HG03575 (cell line): Measurements from ENCODE around the gene KIF3C.
"Not testable (repeated sequence)": the region's sequence is repeated elsewhere in the genome, so short reads cannot be mapped to it uniquely, and the experiment has no call there.

Experiments
- ATAC-seq: cut with Tn5 transposase; IDR thresholded peaks from one replicate; pipeline ENCODE4 v1.9.1; 2021; ENCODE audit not compliant: unreplicated experiment, insufficient number of reproducible peaks, low FRiP score; ENCODE audit errors: extremely low read depth

The KIF3C gene

DNA sequence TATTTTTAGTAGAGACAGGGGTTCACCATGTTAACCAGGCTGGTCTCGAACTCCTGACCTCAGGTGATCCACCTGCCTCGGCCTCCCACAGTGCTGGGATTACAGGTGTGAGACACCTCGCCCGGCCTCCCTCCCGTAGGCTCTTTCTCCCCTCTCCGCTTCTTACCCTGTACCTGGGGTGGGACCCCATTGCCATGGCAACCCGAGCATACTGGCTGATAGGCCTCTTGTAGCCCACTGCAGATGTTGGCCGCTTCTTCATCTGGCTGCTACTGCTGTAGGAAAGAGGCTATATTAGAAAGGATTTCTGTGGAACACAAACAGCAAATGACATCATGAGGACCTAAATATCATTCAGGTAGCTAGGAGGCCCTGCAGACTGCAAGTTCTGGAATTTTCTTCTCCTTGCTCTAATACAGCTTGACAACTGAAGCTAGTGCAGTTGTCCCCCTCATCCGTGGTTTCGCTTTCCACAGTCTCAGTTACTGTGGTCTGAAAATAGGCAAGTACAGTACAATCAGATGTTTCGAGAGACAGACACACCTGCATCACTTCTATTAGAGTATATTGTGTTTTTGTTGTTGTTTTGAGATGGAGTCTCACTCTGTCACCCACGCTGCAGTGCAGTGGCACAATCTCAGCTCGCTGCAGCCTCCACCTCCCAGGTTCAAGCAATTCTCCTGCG, 52.4 kb downstream of the KIF3C start:
- ATAC-seq = no peak

DNA sequence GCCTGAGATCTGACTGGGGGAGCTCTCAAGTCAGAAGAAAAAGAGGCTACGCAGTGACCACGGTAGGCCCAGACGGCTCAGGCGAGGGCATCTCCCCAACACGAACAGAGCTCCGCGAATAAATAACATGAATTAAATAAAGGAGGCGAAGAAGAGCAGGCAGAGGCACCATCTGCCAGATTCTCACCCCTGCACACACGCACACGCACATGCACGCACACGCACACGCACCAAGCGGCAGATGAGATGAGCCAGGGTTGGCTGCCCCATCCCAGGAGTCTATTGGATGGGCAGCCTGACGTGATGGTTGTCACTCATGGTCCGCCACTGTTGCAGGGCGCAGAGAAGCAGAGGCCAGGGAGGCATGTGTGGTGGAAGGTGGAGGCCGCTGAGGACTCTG, 53.6 kb downstream of the KIF3C start:
- no peak for ATAC-seq

DNA sequence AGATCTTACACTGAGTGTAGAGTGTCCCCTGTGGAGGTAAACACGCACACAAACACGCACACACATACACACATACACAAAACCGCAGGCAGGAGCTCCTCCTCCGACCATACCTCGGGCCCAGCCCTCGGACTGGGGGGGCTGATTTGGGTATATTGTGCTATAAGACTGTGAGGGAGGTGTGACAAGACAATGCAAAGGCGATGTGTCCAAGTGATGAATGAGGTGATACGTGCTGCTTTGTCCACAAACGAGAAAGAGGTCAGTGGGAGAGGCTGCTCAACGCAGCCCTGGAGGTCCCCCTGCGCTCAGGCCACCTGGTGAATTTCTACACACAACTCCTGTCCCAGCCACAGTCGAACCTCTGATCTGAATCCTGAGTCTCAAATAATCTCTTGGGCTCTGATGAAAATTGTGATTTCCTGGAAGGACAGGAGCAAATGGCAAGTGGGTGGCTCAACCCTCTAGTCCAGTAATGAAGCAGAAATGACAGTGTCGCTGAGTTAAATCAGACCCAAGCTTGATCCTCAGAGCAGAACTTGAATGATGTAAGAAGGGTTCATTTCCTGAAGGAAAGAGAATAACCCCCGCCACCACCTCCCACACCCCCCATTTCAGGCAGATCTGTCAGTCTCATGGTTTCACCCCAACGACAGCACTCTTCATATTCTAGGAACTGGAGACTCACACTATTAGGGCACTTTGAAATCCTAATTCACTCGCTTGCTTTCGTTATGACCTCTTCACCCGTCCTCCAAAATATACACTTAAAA, 55.1 kb downstream of the KIF3C start:
- ATAC-seq = no peak

DNA sequence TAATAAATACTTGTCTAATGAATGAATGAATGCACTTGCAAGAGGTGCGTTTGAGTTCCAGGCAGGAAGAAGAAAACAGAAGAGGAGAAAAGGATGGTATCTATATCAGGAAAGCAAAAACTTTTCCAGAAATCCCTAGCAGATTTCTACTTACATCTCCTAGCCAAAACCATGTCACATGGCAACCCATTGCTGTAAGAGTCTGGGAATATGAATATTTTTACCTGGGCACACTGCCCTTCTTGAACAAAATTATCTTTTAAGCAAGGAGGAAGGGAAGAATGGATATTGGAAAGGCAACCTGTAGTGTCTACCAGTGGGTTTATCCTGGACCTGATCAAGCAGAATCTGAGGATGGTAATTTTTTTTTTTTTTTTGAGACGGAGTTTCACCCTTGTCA, 59.8 kb downstream of the KIF3C start:
- no peak for ATAC-seq

DNA sequence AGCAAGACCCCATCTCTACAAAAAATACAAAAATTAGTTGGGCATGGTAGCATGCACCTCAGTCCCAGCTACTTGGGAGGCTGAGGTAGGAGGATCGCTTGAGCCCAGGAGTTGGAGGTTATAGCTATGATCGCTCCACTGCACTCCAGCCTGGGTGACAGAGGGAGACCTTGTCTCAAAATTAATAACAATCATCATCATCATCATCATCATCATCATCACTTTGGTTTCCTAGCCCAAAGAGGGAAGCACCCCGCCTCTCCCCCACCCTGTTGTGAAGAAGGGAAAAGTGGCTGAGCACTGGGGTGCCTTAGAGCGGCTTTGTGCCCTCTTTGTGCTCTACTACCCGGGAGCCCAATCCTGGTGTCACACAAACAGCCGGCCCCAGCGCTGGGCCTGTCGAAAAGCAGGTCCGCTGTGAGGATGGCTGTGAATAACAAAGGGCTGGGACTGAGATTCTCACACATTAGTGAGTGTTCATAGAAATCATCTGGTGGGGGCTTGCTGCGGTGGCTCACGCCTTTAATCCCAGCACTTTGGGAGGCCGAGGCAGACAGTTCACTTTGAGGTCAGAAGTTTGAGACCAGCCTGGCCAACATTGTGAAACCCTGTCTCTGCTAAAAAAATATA, 61.4 kb downstream of the KIF3C start:
- no peak for ATAC-seq

DNA sequence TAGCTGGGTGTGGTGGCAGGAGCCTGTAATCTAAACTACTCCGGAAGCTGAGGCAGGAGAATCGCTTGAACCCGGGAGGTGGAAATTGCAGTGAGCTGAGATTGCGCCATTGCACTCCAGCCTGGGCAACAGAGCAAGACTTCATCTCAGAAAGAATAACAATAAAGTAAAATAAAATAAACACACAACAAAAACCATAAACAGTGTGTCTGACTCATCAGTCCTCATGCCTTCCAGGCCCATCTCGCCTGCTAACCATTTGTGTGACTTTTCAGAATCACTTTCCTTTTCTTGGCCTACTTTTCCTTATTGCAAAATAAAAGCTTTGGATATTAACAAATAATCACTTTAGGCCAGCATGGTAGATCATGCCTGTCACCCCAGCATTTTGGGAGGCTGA, 62.0 kb downstream of the KIF3C start:
- no peak for ATAC-seq

DNA sequence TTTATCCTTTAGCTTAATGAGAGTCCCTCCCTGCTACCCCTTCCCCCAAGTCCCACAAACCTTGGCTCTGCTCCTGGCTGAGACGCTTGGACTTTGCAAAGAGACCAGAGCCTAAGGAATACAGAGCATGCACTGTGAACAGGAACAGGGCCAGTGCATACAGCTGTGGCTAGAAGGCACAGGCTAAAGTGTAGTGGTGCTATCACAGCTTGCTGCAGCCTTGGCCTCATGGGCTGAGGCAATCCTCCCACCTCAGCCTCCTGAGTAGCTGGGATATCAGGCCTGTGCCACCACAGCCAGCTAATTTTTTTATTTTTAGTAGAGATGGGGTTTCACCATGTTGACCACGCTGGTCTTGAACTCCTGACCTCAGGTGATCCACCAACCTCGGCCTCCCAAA, 64.5 kb downstream of the KIF3C start:
- no peak for ATAC-seq

DNA sequence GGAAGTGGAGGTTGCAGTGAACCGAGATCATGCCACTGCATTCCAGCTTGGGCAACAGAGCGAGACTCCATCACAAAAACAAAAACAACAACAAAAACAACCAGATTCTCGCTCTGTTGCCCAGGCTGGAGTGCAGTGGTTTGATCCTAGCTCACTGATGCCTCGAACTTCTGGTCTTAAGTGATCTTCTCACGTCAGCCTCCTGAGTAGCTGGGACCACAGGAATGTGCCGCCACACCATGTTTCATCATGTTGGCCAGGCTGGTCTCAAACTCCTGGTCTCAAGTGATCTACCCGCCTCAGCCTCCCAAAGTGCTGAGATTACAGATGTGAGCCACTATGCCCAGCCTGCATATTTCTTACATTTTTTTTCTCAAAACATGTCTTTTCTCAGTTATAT, 64.9 kb downstream of the KIF3C start:
- not testable (repeated sequence) for ATAC-seq

DNA sequence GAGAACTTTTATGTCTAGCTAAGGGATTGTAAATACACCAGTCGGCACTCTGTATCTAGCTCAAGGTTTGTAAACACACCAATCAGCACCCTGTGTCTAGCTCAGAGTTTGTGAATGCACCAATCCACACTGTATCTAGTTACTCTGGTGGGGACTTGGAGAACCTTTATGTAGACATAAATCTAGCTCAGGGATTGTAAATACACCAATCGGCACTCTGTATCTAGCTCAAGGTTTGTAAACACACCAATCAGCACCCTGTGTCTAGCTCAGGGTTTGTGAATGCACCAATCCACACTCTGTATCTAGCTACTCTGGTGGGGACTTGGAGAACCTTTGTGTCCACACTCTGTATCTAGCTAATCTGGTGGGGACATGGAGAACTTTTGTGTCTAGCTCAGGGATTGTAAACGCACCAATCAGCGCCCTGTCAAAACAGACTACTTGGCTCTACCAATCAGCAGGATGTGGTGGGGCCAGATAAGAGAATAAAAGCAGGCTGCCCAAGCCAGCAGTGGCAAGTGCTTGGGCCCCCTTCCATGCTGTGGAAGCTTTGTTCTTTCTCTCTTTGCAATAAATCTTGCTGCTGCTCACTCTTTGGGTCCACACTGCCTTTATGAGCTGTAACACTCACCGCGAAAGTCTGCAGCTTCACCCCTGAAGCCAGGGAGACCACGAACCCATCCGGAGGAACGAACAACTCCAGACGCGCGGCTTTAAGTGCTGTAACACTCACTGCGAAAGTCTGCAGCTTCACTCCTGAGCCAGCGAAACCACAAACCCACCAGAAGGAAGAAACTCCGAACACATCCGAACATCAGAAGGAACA, 66.1 kb downstream of the KIF3C start:
- ATAC-seq = not testable (repeated sequence)

DNA sequence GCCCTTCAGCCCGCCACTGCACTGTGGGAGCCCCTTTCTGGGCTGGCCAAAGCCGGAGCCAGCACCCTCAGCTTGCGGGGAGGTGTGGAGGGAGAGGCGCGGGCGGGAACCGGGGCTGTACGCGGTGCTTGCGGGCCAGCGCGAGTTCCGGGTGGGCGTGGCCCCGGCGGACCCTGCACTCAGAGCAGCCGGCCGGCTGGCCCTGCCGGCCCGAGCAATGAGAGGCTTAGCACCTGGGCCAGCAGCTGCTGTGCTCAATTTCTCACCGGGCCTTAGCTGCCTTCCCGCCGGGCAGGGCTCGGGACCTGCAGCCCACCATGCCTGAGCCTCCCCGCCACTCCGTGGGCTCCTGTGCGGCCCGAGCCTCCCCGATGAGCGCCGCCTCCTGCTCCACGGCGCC, 66.9 kb downstream of the KIF3C start:
- ATAC-seq = not testable (repeated sequence)

DNA sequence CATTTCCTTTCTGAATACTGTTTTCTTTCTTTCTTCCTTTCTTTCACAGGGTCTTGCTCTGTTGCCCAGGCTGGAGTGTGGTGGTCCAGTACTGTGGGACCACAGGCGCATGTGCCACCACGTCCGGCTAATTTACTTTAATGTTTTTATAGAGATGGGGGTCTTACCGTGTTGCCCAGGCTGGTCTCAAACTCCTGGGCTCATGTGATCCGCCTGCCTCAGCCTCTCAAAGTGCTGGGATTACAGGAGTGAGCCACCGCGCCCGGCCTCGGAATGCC, 68.7 kb downstream of the KIF3C start:
- not testable (repeated sequence) for ATAC-seq

DNA sequence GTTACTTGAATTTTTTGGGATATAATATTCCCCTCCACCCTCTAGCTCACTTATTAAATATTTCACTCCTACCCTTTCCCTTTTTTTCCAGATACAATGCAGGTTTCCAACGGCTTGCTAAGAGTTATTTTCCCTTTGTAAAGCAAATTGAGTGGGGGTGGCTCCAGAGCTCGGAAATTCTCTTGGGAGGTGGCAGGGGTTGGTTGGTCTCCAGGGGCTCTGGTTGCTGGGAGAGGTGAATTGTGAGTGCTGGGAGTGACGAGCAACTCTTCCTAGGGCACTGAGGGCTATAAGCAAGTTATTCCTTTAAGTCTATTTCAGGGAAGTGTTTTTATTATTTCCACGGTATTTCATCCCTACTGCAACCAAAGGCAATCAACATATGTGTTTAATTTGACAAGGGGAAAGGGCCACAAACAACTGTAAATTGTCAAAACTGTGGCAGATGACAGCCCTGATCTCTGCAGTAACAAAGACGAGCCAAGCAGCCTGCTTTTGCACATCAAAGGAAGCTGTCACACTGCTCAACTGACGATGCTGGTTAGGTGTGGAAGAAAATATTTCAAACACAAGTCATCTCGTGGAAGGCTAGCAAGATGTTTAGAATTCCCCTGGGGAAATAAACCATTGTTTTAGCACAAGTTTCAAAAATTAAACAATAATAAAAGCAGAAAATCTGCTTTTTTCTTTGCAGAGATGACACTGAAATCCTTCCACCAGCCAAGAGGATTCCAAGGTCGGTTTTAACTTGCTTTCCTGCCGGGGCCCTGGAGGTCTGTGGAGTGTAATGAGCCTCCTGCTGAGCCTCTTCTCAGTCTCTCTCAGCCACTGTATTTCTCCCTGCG, 69.2 kb downstream of the KIF3C start:
- ATAC-seq = no peak

DNA sequence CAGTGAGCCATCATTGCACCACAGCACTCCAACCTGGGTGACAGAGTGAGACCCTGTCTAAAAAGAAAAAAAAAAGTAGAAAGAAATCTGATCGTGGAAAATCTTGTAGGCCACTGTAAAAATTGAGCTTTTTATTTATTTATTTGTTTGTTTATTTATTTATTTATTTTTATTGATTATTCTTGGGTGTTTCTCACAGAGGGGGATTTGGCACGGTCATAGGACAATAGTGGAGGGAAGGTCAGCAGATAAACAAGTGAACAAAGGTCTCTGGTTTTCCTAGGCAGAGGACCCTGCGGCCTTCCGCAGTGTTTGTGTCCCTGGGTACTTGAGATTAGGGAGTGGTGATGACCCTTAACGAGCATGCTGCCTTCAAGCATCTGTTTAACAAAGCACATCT, 72.7 kb downstream of the KIF3C start:
- not testable (repeated sequence) for ATAC-seq

DNA sequence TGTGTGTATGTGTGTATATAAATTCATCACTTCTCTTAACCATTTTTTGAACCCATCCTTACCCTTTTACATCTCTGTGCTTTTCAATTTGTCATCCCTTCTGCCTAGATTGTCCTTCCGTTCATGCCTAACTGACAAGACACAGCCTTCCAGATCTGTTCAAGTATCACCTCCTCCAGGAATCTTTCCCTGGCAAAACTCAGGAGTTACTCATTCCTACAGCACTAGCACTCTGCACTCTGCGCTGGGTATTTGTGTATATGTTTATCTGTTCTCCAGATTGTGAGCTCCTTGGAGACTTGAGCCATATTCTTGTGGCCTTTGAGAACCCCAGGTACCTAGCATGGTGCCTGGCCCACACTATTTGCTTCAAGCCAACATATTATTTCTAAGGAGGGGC, 77.2 kb downstream of the KIF3C start:
- ATAC-seq = no peak

DNA sequence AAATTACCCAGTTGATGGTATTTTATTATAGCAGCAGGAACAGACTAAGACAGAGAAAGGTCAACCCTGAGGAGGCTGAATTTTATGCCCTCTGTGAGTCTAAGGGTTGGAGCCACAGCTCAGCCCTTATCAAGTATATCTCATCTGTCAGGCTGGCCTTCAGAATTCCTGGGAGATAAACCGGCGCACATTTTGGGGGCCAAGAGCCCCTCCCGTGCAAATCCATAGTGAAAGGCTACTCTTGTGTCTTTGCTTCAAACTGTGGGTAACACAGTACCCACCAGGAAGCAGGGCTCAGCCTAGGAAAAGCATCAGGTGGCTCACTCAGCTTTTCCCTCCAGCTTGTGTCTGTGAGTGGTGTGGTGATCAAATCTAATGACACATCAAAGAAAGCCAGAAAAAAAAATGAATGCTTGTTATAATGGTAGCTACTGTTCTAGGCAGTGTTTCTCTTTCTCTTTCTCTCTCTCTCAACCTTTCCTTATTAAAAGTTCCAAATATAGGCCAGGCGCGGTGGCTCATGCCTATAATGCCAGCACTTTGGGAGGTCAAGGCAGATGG, 79.0 kb downstream of the KIF3C start:
- no peak for ATAC-seq

DNA sequence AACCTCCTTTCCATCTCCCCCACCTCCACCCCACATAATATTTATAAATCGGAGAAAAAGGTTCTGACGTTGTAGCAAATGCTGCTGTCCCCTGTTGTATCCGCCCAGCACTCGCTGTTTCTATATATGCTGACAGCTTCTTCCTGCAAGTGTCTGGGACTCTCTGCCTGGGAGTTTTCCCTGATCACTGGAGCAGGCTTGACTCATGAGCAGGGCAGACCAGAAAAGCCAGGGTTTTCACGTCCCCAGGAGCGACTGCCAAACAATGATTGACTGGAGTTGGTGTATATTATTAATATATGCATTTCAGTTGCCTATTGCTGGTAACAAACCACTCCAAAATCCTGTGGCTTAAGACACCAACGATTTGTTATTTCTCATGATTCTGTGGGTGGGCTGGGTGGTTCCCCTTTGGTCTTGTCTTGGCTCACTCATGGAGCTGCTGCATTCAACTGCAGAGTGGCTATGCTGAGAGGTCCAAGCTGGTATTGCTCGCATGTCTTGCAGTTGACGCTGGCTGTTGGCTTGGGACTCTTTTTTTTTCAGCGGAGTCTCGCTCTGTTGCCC, 82.8 kb downstream of the KIF3C start:
- ATAC-seq = no peak

DNA sequence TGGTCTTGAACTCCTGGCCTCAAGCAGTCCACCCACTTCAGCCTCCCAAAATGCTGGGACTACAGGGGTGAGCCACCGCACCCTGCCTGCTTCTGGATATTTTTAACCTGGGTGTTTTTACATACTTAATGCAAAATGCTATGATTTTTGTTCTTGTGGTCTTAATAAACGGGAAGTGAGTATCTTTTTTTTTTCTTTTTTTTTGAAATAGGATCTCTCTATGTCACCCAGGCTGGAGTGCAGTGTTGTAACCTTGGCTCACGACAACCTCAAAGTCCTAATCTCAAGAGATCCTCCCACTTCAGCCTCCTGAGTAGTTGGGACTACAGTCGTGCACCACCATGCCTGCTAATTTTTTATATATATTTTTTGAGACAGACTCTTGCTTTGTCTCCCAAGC, 84.8 kb downstream of the KIF3C start:
- no peak for ATAC-seq

DNA sequence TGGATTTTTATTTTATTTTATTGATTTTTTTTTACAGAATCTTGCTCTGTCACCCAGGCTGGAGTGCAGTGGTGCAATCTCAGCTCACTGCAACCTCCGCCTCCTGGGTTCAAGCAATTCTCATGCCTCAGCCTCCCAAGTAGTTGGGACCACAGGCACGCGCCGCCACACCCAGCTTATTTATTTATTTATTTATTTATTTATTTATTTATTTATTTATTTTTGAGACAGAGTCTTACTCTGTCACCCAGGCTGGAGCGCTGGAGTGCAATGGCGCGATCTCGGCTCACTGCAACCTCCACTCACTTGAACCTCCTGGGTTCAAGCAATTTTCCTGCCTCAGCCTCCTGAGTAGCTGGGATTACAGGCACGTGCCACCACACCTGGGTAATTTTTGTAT, 86.0 kb downstream of the KIF3C start:
- ATAC-seq = not testable (repeated sequence)
